Testis (tissue), 2 donors: ENCODE measurements around the gene ATP13A2.

ENCODE experiments used
- CTCF ChIP-seq, 3 experiments: fragments of 450-650 bp in 2 of 3; fragments of 200-600 bp in 1 of 3; sonication (generic) in 1 of 3; IDR thresholded peaks; one replicate each; pipeline ENCODE4 v1.5.1; 2016 to 2019; ENCODE audit warnings: antibody characterized with exemption in 3 of 3, mild to moderate bottlenecking in 2 of 3, moderate library complexity in 1 of 3
- POLR2A ChIP-seq: fragments of 450-650 bp; IDR thresholded peaks from one replicate; pipeline ENCODE4 v1.6.1; 2017; ENCODE audit warnings: antibody characterized with exemption, mild to moderate bottlenecking, moderate library complexity

- TF ChIP-seq CTCF (IDR thresholded peaks at IDR 0.05) (no peak), POLR2A (no peak)
Measured at GRCh38 chr1:16970132-16970910, 41.4 kb downstream of the ATP13A2 start.
